GM18511 (cell line): ENCODE measurements around the gene GRB2.
"Not testable (repeated sequence)": the region's sequence is repeated elsewhere in the genome, so short reads cannot be mapped to it uniquely, and the experiment has no call there.

Source experiments
- ATAC-seq: cut with Tn5 transposase; IDR thresholded peaks from one replicate; pipeline ENCODE4 v1.9.1; 2021; ENCODE audit warnings: mild to moderate bottlenecking, moderate library complexity; ENCODE audit not compliant: unreplicated experiment

The GRB2 gene

DNA sequence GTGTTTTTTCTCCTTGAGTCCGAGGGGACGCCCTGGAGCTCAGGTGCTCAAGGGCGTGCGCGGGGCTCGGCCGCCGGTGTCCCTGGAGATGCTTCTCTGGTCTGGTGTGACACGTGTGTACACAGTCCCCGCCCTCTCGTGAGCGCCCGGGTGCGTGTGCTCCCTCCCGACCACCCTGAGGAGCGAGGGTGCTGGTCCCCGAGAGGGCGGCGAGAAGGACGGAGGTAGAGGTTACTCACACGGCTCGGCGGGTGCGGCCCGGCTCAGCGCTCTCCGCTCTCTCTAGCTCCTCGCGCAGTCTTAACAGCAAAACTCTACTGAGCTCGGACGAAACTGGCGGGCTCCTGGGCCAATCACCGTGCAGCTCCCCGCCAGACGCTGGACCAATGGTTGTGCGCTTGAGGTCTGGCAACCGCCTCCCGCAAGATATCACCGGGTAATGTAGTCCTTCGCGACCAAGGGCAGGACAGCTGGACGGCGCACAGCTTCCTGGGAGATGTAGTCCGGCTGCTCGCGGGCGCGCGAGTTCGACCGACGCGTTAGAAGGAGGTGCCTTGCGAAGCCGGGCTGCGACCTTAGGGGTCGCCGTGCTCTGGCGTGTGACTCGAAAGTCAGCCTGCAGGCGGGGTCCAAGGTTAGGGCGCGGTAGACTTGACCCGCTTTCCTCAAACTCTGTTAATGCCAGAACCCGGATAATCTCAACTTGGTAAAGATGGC, 116.2 kb downstream of the GRB2 start, which contains the start of gene SLC25A19:
Gene SLC25A19, minus strand, starts transcription at position 319 of the 717 bp plus-strand sequence. CDS start 2,669 bp downstream, outside the sequence.
- peak; percentile 95 for ATAC-seq

DNA sequence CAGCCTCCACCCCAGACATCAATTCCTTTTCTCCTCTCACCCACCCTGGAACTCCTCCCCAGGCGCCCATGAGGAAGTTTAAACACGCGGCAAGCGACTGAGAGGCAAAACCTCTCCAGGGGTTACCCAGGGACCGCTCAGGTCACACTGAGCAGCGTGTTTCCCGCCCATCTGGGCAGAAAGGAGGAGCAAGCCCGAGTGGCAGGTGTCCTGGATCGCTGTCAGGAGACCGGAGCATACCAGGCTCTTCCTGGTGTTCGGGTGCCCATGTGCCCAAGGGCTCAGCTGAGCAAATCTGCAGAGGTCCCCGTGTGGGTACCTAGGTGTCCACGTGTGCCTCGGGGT, 116.7 kb downstream of the GRB2 start:
- peak; percentile 21 for ATAC-seq

DNA sequence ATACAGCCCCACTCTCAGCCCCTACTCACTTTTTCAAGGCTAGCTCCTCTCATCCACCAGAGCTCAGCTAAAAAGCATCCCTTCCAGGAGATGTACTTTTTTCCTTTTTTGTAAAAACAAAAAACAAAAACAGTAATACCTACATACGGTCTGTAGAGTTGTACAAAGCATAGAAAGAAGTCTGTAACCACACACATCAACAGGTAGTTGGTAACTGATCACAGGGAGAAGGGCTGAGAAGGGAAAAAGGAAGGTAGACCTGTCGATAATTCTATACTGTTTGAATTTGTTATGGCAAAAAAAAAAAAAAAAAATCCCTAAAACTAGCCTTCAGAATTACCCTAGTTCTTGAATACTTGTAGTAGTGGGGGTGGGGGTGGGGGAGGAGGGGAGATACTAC, 117.1 kb downstream of the GRB2 start:
- ATAC-seq: no peak

DNA sequence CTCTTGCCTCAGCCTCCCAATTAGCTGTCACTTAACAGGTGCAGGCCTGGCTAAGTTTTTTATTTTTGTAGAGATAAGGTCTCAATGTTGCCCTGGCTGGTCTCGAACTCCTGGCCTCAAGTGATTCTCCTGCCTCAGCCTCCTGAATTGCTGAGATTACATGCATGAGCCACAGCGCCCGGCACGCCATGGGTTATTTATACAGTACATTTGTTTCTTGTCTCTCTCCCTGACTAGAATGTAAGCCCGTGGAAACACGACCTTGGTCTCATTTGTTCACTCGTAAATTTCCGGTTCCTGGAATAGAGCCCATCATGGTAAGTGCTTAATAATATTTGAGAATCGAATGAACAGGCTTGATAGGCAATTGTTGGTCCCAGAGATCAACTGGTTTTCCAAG, 118.3 kb downstream of the GRB2 start:
- ATAC-seq: no peak

DNA sequence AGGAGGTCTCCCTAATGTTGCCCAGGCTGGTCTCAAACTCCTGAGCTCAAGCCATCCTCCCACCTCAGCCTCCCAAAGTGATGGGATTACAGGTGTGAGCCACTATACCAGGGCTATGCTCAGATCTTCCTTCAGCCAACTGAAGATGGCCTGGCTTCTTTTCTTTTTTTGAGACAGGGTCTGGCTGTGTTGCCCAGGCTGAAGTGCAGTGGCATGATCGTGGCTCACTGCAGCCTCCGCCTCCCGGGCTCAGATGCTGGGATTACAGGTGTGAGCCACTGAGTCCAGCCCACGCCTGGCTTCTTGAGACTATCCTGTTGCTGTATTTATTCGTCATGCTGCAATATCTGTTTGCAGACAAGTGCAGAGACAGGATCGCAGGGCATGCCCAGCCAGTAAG, 120.4 kb downstream of the GRB2 start:
- no peak for ATAC-seq

DNA sequence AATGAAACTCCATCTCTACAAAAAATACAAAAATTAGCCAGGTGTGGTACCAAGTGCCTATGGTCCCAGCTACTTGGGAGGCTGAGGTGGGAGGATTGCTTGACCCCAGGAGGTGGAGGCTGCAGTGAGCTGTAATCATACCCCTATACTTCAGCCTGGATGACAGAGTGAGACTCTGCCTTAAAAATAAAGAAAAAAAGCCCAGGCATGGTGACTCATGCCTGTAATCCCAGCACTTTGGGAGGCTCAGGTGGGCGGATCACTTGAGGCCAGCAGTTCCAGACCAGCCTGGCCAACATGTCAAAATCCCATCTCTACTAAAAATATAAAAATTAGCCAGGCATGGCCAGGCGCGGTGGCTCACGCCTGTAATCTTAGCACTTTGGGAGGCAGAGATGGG, 125.3 kb downstream of the GRB2 start:
- ATAC-seq: not testable (repeated sequence)

DNA sequence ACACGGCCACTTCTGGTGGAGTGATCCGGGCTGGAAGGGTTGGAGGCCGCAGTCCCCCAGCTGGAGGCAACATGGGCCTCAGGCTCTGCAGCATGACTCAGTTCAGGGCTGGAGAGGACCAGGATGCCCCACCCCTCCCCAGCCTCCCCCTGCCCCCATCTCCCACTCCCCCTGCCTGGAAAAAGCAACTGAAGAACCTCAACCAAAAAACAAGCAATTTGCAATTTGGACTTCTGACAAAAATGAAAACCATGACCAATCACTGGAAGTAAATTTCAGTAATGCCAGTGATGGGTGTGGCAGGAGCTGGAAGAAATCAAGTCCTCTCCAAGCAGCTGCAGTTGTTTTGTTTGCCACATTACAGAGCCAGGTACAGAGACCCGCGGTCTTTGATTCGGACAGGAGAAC, 127.8 kb downstream of the GRB2 start:
- ATAC-seq: no peak

DNA sequence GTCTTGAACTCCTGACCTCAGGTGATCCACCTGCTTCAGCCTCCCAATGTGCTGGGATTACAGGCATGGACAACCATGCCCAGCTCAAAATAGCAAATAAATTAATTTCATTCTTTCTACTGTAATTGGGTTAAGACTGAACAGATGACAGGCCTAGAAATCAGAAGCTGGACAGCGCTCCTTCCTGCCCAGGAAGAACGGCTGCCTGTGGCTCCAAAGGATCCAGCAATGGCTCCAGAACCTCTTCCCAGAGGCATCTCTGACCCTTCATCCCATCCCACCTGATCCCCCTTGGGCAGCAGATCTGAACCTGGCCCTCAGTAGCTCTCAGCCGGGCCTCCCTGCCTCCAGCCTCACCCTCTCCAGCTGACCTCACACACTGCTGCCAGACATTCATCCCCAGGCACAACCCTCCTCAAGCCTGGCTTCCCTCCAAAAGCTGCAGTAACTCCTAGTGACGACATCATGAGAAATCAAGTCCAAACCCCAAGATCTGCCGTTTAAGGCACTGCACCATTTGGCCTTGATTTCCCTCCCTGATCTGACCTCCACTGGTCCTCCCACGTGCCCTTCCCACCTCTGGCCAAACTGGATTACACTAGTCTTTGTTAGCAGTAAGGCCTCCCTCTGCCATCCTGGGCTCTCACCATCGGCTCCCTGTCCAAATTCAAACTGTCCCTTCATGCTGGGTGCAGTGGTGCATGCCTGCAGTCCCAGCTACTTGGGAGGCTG, 131.3 kb downstream of the GRB2 start:
- no peak for ATAC-seq

DNA sequence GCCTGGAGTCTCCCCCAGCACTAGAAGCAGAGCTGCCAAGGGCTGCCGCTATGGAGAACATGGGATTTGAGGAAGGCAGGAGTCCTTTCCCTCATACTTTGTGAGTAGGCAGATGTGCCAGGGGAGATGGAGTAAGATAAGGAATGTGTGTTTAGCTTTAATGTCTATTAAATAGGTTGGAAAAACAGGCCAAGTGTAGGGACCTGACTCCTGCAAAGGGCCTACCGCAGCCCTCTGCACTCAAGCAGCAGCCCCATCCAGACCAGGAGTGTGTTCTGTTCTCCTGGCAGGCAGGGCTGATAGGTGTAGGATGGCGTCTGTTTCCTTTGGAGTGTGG, 132.7 kb downstream of the GRB2 start:
- ATAC-seq: no peak

DNA sequence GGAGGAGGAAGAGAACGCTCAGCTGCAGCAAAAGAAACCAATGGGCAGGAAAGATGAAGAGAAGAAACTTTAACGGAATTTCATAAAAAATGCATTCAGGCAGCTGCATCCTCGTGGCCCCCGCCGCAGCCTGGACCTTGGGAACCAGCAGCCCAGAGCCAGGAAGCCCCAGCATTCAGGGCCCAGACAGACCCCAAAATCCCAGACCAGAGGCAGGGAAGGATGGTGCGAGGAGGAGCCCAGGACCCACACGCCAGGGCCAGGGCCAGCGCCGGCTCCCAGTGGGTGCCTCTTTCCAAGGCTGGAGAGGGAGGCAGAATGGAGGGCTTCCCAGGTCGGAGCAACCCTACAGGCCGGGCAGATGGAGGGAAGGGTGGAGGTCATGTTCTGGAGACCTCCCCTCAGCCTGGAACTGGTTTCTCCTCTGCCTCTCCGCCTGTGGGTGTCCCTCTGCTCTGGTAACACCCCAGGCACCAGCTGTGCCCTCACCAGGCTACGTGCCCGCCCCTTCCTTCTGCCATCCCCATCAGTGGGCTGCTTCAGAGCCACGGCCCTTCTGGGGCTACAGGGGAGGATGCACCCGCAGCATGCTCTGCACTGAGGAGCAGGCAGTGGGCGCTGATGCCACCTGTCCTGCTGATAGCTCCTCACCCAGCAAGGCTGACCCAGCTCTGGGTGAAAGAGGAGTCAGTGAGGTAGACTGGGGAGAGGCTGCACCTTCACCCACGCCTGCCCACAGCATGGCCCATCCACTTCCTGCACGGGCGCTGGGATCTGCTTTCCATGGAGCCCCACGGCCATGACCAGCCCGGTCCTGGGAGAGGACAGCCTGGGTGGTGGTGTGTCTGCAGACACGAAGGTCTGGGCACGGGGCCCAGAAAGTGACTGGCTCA, 133.3 kb downstream of the GRB2 start:
- ATAC-seq: no peak

DNA sequence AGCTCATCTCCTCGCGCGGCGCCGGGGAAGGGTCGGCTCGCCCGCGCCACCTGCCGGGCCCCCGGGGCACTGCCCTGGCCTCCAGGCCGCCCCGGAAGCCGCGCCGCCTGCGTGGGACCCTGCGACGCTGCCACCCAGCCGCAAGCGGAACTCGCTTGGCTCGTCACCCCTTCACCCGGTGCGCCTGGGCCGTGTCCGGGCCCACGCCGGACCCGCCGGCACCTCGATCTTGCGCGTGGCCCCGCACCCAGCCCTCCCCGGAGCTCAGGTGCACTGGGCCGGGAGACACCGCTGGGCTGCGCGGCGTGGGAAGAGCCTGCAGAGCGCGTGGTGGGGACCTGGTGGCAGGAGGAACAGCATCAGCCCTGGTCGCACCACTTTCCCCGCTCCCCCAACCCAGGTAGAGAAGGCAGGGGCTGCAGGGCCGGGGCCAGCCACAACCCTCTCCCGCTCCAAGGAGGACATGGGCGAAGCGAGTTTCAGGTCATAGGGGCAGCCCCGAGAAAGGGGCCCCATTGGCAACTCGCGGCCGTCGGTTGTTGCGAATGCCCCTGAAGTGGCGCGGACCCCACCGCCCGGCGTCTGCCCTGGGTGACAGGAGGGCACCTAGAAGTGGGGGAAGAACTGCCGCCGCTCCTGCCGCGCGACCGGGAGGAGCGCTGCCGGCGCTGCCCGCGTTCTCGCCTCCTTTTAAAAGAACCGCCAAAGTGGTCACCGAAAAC, 134.1 kb downstream of the GRB2 start:
- ATAC-seq: peak; percentile 70

DNA sequence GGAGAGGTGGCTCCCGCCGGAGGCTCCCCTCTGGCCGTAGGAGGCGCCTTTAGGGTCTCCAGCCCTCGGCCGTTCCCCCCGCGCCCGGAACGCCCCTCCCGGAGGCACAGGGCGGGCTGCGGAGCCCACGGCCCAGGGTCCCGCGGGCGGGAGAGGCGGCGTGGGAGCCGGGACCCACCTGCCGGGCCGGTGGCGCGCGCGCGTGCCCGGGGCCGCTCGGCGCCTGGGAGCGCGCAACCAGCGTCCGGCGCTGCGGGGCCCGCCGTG, 134.6 kb downstream of the GRB2 start, which contains the start of gene MIF4GD:
Gene MIF4GD, minus strand, starts transcription at position 266 of the 267 bp plus-strand sequence. CDS start 1,036 bp downstream, outside the sequence.
- ATAC-seq: peak; percentile 23

DNA sequence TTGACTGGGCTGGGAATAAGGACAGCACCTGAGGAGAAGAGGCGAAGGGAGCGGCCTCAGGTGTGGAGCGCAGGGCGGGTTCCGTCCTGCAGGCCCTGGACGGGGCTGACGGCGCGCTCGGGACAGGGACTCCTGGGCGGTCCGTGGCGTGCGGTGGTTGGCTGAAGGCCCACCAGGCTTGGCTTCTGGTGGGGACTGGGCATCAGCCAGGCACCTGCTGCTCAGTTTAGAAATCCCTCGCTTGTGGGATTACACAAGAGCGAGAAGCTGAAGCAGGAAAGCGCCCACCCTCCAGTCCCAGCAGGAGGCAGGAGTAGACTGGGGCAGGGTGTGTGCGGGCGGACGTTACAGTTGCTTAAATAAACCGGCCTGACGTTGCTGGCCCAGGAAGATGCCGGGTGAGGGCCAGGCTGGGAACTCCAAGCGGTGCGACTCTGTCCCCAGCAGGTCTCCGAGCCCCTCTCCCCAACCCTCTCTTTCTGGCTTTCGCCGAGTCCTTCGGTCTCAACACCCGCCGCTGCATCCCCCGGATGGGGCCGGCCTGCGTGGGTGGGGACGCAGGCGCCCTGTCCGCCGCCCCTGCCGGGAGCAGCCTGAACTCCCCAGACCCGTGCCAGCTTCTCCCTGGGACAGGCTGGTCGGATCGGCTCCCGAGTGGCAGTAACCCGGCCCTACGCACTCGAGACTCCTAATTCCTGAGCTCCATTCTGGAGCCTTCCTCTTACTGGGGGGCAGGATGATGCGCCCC, 135.1 kb downstream of the GRB2 start:
- peak; percentile 57 for ATAC-seq

DNA sequence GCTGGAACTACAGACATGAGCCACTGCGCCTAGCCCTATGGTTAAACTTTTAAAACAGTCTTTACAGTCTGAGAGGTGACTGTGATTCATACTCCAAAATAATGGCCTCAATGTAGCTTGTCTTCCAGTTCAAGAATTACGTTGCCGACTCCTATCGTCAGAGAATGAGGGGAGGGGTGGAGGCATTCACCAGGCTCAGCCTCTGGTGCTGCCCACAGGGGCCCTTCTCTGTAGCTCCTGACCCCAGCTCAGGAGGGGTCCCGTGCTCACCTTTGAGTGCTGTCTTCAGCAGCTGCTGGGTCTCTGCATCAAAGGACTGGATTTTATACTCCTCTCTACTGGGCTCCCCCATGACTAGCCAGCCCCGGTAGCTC, 135.6 kb downstream of the GRB2 start:
- ATAC-seq: no peak
